ENCODE data around the gene OR1C1.
"Not testable (repeated sequence)": the region's sequence is repeated elsewhere in the genome, so short reads cannot be mapped to it uniquely, and the experiment has no call there.

OR1C1 gene

GRCh38 chr1:247760456-247760855, at the start of gene OR1C1:
OR1C1 (minus strand) TSS chr1:247760556; CDS start chr1:247758406, 2,150 bp downstream.
- no peak for DNase-seq (ENCODE audit: low spot score)

- DNase-seq (ENCODE audit: low spot score): no peak
These were observed 37.2 kb upstream of the OR1C1 start for GRCh38 chr1:247797518-247797917.

GRCh38 chr1:247769603-247770002, 9.2 kb upstream of the OR1C1 start:
- no peak for DNase-seq (ENCODE audit: low spot score)

- DNase-seq (ENCODE audit: low spot score): not testable (repeated sequence)
These were observed 6.0 kb downstream of the OR1C1 start for GRCh38 chr1:247754311-247754710.

- DNase-seq (ENCODE audit: low spot score): no peak
These were observed 10.5 kb downstream of the OR1C1 start for GRCh38 chr1:247749870-247750269.

GRCh38 chr1:247748041-247748440, 12.3 kb downstream of the OR1C1 start, which contains the start of gene OR14A2:
OR14A2 (minus strand) TSS chr1:247748141.
- DNase-seq (ENCODE audit: low spot score): no peak

- DNase-seq (ENCODE audit: low spot score): no peak
These were observed 12.7 kb downstream of the OR1C1 start for GRCh38 chr1:247747616-247748015.

- DNase-seq (ENCODE audit: low spot score): no peak
These were observed 13.9 kb downstream of the OR1C1 start for GRCh38 chr1:247746391-247746935.

- DNase-seq (ENCODE audit: low spot score): not testable (repeated sequence)
These were observed 18.1 kb downstream of the OR1C1 start for GRCh38 chr1:247742215-247742760.

- DNase-seq (ENCODE audit: low spot score): no peak
These were observed 18.6 kb downstream of the OR1C1 start for GRCh38 chr1:247741756-247742155.

GRCh38 chr1:247740721-247741120, 19.6 kb downstream of the OR1C1 start:
- no peak for DNase-seq (ENCODE audit: low spot score)

- DNase-seq (ENCODE audit: low spot score): no peak
These were observed 22.0 kb downstream of the OR1C1 start, which contains the start of gene OR14K1 for GRCh38 chr1:247738315-247738714. OR14K1 (plus strand) TSS chr1:247738615; CDS start chr1:247738615, 0 bp downstream.

GRCh38 chr1:247721222-247721621, 39.1 kb downstream of the OR1C1 start:
- no peak for DNase-seq (ENCODE audit: low spot score)

- no peak for DNase-seq (ENCODE audit: low spot score)
These were observed 43.8 kb downstream of the OR1C1 start, which contains the start of gene OR6F1 for GRCh38 chr1:247716546-247716945. OR6F1 (minus strand) TSS chr1:247716646; CDS start chr1:247712755, 3,891 bp downstream.

GRCh38 chr1:247713753-247714152, 46.6 kb downstream of the OR1C1 start:
- DNase-seq (ENCODE audit: low spot score): no peak

- not testable (repeated sequence) for DNase-seq (ENCODE audit: low spot score)
These were observed 49.7 kb downstream of the OR1C1 start for GRCh38 chr1:247710681-247711080.

Data from pons (tissue), 1 donor.